WERI-Rb-1 (cell line): ENCODE results near the gene ROPN1B.

ENCODE experiments used
- DNase-seq: peaks from one replicate; pipeline ENCODE4 v3.0.0-alpha.2; 2020
- H3K27ac ChIP-seq: fragments of 250-450 bp; sonication (Bioruptor Pico); 2 replicates; pipeline ENCODE4 v1.5.1; 2020; ENCODE audit warnings: mild to moderate bottlenecking, moderate library complexity
- H3K27me3 ChIP-seq: fragments of 250-450 bp; sonication (Bioruptor Pico); 2 replicates; pipeline ENCODE4 v1.5.1; 2021; ENCODE audit warnings: mild to moderate bottlenecking, low read depth, moderate library complexity; ENCODE audit not compliant: insufficient read depth, severe bottlenecking
- H3K36me3 ChIP-seq: fragments of 250-450 bp; sonication (Bioruptor Pico); 2 replicates; pipeline ENCODE4 v1.5.1; 2020; ENCODE audit warnings: mild to moderate bottlenecking, moderate library complexity
- H3K4me3 ChIP-seq: 2 replicates; pipeline ENCODE4 v1.5.1; 2011; ENCODE audit warnings: low read depth, mild to moderate bottlenecking, control low read depth, low read length
- H3K9me3 ChIP-seq: fragments of 250-450 bp; sonication (Bioruptor Pico); 2 replicates; pipeline ENCODE4 v1.5.1; 2021; ENCODE audit warnings: mild to moderate bottlenecking, moderate library complexity; ENCODE audit not compliant: severe bottlenecking
- CTCF ChIP-seq: IDR thresholded peaks from 2 replicates; pipeline ENCODE4 v1.5.1; 2011; ENCODE audit warnings: low read depth, mild to moderate bottlenecking, control low read depth, inconsistent platforms, low read length

Gene ROPN1B

GRCh38 chr3:126031981-126032471 is 63.0 kb downstream of the ROPN1B start:
- H3K27me3 ChIP-seq, result no peaks in the 10 kb centered on the region
- DNase-seq, result no peak
- no peak overlapping the region for H3K4me3 ChIP-seq
- no peaks in the 10 kb centered on the region; the same call in none of the 2 replicates for H3K36me3 ChIP-seq
- no peak for TF ChIP-seq CTCF
- no peak overlapping the region for H3K27ac ChIP-seq
- peaks cover 11% of the 10 kb centered on the region for H3K9me3 ChIP-seq
